HG03139 (cell line): ENCODE data around the gene GPR146.
"Not testable (repeated sequence)": the region's sequence is repeated elsewhere in the genome, so short reads cannot be mapped to it uniquely, and the experiment has no call there.

Experiments used
- ATAC-seq: cut with Tn5 transposase; IDR thresholded peaks from one replicate; pipeline ENCODE4 v1.9.1; 2021; ENCODE audit not compliant: unreplicated experiment

GPR146 gene, protein sequence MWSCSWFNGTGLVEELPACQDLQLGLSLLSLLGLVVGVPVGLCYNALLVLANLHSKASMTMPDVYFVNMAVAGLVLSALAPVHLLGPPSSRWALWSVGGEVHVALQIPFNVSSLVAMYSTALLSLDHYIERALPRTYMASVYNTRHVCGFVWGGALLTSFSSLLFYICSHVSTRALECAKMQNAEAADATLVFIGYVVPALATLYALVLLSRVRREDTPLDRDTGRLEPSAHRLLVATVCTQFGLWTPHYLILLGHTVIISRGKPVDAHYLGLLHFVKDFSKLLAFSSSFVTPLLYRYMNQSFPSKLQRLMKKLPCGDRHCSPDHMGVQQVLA

DNA sequence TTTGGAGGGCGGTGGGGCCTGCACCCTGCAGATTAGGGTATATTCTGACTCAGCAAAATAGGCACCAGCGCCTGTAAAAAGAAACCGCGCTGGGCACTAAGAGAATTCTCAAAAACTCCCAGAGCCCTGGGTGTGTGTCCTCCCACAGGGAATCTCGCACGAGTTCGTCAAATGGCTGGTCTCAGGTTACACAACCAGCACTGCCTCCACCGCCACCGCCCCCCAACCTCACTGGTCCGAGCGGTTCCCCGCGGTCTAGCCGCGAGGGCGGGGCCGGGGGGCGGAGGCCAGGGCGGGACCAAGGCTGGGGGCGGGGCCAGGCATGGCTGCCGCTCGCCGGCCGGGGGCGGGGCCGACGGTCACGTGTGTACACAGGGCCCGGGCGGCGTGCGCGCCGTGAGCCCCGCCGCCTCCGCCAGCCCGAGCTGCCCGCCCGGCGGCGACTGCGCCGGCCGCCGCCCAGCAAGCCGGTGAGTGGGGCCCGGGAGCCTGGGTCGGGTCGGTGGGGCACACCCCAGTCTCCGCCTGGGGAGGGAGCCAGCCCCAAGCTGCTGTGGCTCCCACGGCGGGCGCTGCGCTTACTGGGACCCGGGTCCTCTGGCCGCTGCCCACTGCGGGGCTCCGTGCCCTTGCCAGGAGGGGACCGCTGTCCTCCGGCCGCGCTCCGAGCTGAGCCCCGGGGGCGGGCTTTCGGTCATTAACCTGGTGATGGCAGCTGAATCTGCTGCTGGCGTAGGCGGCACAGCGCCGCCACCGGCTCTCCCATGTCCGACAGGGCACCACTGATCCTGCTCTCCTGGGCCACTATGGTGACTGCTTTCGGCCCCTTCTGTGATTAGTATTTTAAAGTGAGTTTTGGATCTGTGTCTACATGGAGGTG lies at the start of gene GPR146:
Gene GPR146, plus strand, starts transcription at position 358 of the 880 bp plus-strand sequence. CDS start 12,970 bp downstream, outside the sequence.
- ATAC-seq = peak; percentile 89

DNA sequence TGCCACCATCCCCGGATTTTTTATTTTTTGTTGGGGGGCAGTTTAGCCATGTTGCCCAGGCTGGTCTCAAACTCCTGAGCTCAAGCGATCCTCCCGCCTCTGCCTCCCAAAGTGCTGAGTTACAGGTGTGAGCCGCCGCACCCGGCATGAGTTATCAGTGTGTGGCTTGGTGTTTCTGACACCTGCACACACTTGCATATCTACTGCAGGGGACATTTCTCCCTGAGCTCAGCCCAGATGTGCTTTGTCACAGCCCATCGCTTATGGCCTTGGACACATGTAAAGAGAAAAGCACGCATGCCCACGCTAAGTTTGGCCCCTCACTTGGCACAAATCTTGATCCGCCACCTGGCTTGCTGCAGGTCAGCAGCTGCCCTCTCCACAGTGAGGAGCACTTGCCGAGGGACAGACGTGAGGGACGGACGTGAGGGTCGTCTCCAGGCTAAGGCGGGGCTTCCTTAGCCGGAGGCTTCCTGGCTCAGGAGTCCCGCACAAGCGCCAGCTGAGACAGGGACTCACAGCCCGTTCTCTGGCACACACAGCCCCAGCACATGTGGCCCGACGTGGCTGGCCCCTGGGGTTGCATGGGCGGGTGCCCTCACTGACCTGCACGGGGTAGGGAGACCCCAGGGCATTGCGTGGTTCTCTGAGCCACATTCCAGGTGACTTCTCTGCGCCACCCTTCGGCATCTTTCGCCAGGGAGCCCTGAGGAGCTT lies 49.6 kb upstream of the GPR146 start:
- ATAC-seq = no peak

DNA sequence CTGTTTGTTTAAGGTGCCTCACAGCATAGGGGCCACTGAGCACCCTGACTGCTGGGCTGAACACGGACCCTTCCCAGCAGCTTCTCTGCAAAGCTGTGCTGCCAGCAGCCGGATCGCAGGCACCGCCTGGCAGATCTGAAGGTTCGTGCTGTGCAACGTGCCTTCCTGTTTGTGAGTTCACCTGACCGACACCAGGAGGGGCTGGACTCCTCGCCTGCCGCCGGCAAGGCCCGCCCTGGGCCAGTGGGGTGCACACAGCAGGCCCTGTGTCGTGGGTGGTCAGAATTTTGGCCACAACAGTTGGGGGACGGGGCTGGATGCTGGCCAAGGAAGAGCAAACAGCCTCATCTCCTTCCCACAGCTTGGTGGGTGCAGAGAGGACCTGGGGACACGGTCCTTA lies 48.8 kb upstream of the GPR146 start:
- no peak for ATAC-seq

DNA sequence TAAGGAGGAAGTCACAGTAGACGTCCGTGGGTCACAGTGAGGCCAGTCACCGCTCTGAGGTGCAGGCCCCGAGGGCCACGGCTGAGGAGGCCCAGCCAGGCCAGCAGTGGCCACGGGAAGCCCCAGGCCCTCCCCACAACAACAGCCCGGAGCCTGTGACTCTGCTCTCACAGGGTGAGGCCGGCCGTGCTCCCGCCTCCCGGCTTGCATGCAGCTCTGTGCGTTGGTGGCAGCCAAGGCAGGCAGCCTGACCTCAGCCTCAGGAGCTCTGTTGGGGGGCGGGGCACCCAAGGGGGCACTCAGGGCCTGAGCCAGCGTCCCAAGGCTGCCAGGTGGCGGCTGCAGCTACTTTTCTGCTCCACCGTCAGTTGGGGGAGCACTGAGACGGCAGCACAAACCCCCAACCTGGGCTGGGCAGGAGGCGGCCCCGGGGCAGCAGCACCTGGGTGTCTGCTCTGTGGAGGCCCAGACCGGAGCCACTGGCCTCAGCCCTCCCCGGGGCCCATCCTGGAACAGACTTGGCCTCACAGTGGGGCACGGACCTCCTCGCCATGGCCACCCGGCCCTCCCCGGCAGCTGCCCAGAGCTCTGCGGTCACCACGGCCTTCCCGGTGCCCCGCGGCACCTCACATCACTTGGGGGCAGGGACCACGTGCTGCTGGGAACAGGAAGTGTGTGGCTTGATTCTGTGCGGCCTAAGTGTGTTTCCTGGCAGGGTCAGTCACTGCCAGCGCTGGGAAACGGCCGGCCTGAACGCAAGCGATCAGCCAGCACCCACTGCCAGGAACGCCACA lies 48.1 kb upstream of the GPR146 start:
- ATAC-seq = no peak

DNA sequence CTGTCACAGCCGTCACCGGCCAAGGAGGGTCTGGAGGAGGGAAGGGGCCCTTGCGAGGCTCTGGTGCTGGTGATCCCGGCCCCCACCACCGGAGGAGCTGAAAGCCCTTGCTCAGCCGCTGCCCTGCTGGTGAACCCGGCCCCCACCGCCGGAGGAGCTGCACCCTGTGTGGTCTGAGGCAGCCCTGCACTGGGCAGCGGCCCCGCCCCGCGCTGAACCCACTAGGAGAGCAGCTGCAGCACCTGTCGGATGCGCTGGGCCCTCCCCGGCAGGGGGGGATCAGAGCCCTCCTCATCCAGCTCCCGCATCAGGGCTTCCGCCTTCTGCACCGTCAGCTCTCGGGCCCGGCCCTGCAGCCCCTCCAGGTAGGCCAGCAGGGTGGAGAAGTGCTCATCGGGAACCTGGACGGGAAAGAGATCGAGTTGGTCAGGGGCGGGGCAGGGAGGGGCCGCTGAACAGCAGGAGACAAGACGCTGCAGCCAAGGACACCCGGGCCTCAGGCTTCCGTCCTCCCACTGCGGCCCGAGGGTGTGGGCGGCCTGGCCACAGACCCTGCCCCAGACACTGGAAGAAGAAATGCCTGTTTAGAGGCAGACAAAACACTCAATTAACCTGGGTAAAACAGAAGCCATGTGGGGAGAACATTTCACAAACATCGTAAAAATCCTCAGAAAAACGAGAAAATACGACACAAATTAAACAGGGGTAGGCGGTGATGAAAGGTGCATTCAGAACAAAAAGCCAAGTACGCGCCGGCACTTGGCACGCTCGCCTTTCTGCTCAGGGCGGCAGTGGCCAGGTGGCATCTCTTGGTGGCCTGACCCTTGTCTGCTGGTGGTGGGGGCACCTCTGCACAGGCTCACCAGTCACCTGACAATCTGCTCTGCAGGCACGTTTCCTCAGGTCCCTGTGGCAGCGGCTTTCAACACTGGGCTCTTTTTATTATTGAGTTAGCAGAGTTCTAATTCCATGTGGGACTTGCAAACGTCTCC lies 46.6 kb upstream of the GPR146 start:
- ATAC-seq = no peak

DNA sequence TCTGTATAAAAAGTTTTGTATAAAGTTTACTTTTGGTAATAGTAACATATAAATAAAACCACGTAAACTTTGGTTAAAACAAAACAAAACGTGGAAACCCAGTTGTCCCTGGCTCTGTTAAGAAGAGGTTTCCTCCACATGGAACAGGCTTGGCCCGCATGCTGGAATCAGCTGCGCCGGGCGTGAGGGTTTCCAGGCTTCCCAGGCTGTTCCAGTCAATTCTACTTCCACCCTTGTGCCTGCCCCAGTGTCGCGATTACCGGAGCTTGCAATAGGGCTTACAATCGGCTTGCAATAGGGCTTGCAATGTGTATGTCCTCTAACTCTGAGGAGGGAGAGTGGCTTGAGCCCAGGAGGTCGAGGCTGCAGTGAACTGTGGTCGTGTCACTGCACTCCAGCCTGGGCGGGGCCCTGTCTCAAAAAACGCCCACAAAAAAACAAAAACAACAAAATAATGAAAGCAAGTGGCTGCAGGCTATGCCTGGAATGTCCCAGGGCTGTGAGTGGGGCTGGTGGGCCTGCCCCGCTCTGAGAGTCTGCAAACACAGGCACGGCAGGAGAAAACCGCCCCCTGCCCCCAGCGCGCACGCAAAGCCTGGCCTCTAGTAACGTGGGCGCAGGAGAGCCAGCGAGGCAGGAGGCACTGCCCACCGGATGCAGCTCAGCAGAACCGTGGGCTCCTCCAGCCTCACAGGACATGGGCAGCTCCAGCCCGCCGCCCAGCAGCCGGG lies 45.0 kb upstream of the GPR146 start:
- no peak for ATAC-seq

DNA sequence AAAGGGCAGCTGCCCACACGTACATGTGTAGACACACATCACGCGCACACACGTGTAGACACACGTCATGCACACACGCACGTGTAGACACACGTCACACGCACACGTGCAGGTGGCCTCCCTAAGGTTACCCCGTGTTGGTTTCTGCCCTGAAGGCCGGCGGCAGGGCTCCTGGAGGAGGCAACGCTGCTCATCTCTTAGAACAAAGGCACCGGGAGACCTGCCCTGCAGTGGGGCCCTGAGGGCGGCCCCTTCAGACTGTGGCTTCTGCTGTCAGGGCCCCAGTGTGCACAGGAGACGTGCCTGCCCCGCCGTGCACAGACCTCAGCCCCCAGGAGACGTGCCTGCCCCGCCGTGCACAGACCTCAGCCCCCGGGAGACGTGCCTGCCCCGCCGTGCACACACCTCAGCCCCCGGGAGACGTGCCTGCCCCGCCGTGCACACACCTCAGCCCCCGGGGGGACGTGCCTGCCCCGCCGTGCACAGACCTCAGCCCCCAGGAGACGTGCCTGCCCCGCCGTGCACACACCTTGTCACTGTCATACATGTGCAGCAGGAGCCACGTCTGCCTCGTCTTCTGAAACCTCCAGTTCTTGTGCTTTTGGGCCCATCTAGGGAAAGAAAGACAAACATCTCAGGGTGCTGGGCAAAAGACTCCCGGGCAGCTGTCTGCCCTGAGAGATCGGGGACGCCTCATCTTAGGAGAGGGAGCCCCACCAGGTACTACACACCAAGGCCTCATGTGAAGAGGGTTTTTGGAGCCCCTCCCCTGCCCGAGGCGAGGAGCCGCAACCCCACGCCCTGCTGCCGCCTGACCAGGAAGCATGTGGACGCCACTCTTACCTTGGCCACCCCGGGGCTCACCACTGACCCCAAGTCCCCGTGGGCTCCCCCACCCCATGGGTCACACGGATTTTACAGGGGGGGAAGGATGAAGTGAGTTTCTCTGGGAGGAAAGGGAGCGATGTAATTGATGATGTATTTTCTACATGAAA lies 44.1 kb upstream of the GPR146 start:
- no peak for ATAC-seq

DNA sequence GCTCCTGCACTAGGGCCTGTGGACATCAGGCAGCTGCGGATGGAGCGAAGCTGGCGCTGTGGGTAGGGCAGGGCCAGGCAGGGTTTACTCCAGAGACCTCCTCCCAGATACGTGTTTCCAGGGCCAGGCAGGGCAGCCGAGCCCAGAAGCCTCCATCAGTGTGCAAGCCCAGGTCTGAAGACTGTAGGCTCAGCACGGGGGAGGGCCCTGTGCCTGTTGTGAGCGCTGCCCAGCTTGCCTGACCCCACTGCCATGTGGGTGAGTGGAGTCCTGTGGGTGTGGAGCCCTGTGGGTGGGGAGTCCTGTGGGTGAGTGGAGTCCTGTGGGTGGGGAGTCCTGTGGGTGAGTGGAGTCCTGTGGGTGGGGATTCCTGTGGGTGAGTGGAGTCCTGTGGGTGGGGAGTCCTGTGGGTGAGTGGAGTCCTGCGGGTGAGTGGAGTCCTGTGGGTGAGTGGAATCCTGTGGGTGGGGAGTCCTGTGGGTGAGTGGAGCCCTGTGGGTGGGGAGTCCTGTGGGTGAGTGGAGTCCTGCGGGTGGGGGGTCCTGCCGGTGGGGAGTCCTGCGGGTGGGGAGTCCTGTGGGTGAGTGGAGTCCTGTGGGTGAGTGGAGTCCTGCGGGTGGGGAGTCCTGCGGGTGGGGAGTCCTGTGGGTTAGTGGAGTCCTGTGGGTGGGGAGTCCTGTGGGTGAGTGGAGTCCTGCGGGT lies 43.1 kb upstream of the GPR146 start:
- ATAC-seq = not testable (repeated sequence)

DNA sequence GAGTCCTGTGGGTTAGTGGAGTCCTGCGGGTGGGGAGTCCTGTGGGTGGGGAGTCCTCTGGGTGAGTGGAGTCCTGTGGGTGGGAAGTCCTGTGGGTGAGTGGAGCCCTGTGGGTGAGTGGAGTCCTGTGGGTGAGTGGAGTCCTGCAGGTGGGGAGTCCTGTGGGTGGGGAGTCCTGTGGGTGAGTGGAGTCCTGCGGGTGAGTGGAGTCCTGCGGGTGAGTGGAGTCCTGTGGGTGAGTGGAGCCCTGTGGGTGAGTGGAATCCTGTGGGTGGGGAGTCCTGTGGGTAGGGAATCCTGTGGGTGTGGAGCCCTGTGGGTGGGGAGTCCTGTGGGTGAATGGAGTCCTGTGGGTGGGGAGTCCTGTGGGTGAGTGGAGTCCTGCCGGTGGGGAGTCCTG lies 42.3 kb upstream of the GPR146 start:
- ATAC-seq = not testable (repeated sequence)

DNA sequence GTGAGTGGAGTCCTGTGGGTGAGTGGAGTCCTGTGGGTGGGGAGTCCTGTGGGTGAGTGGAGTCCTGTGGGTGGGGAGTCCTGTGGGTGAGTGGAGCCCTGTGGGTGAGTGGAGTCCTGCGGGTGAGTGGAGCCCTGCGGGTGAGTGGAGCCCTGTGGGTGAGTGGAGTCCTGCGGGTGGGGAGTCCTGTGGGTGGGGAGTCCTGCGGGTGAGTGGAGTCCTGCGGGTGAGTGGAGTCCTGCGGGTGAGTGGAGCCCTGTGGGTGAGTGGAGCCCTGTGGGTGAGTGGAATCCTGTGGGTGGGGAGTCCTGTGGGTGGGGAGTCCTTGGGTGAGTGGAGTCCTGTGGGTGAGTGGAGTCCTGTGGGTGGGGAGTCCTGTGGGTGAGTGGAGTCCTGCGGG lies 41.9 kb upstream of the GPR146 start:
- not testable (repeated sequence) for ATAC-seq

DNA sequence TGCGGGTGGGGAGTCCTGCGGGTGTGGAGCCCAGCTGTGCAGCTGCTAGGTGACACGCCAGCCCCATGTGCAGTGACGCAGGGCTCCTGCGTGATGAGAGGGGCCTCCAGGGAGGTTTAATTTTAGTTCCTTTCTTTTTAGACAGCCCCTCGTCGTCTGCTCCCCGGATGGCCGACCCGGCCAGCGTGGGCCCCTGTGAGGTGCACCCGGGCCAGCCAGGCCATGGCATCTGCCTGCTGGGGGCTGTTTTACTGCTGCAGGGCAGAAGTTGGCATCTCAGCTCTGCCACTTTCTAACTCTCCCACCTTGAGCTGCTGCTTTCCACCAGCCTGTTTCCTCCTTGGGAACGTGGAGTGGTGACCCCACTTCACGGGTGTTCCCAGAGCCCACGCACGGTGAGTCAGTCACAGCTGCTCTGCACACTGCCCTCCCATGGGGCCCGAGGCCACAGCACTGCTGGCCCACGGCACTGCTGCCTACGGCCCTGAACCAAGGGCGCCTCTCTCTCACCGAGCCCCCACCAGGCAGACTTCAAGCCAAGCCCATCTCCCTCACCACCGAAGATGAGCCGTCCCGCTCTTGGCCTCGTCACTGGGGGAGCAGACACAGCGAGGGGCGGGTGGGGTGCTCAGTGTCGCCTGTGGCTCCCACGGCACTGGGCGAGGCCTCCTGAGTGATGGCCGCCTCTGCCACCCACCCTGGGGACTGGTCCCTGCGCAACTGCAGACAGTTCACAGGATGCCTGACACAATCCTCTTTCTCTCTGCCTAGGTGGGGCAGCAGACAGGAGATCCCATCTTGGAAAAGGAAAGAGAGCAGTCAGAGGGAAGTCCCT lies 40.1 kb upstream of the GPR146 start:
- ATAC-seq = no peak

DNA sequence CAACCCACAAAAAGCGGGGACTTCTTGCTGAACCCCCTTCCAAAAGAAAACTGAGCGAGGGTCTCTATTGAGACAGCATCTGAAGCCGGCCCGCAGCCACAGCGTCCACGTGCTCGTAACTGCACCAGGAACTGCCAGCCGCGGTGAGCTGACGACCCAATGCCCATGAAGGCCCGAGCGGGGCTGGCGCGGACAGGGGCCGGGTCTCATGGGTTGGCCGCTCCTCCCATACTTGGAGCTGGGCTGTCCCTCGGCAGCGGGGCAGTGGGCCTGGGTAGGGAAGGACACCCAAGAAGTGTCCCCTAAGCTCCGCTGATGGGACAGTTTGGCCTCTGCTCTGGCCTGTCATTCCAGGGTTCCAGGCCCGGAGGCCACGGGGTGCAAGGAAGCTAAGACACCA lies 39.0 kb upstream of the GPR146 start:
- ATAC-seq = no peak

DNA sequence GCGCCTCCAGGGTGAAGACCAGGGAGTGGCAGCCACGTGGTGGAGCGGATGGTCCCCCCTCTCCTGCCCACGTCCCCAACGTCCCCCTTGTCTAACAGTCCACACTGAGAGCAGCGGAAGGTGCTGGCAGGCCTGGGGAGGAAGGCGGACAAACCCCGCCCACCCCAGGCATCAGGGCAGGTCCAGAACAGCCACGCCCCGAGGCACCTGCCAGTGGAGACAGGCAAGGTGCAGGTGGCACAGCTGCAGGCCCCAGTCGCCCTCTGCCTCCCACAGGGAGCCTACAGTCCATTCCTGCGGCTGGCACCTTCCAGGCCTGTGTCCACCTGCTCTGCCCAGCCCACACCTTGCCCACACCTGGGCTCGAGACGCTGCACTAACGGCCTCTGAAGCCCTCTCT lies 36.4 kb upstream of the GPR146 start:
- no peak for ATAC-seq

DNA sequence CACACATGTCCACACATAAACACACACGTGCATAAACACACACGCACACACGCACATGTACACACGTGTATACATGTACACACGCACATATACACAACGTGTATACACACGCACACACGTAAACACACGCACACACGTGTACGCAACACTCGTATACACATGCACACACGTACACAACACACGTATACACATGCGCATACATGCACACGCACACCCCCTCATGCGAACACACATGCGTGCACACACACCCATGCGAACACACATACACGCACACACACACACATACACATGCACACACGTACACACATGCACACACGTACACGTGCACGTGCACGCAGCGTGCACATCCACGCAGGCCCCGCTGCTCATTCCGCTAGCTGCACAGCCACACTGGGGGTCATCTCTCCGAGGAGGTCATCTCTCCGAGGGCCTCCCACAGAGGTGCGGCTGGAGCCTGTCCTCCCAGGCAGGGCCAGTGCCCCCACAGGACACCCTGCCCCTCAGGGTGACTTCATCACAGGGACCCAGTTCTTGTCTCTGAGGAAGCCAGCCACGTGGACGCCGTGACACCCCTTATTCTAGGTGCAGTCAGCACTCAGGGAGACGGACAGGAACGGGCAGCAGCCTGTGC lies 35.5 kb upstream of the GPR146 start:
- no peak for ATAC-seq

DNA sequence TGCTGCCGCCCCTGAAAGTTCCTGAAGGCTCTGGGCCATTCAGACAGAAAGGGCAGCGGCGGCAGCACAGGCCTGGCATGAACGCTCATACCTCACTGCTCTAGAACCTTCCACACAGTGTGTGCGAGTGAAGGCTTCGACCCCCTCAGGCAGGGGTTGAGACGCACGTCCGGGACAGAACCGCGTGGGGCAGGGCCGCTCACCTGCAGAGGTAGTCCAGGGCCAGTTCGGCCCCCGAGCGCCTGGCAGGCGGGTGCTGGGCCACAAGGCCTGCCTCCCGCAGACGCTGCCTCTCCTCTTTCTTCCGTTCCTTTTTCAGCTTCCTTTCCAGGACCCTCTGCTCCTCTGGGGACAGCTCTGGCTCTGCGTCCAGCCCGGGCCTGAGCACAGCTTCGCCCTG lies 34.6 kb upstream of the GPR146 start:
- no peak for ATAC-seq

DNA sequence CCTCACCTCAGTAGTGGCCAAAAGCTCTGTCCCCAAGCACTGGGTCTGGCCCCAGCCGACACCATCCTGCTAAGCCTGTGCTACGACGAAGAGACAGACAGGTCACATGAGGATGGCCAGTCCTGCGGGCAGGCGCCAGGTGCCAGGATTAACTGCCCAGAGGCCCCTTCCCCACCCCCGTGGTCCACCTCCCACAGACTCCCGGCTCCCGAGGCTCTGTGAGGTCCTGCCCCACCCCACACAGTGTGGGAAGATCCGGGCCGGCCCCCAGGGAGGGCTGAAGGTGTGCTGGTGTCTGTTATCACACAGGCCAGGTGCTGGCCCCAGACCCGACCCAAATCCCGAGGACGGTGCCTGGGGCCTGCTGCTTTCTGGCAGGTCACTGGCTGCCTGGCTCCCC lies 34.1 kb upstream of the GPR146 start:
- ATAC-seq = no peak
